ENCODE results near the gene NEK5. TPM values are rescaled to one million over a fixed set of nuclear protein-coding genes. Genes with fewer than 3 reads are reported as not detected.

The NEK5 gene
- total RNA-seq, 2 donors from 2014 or later: 0.29 to 0.42 TPM

- intact Hi-C loops (cut with DNase I): no loop called here
- DNase-seq (ENCODE audit: low spot score): no peak
These were observed 103.2 kb downstream of the NEK5 start for GRCh38 chr13:52025475-52026245.

- no peak for DNase-seq (ENCODE audit: low spot score)
- intact Hi-C loops (cut with DNase I): no loop called here
These were observed 104.4 kb downstream of the NEK5 start, which contains the start of gene UTP14C for GRCh38 chr13:52024481-52024880. UTP14C (plus strand) TSS chr13:52024691; CDS start chr13:52028805, 4,114 bp downstream.

- no peak for DNase-seq (ENCODE audit: low spot score)
- intact Hi-C loops (cut with DNase I): no loop called here
These were observed 106.5 kb downstream of the NEK5 start for GRCh38 chr13:52022356-52022755.

- intact Hi-C loops (cut with DNase I): no loop called here
- no peak for DNase-seq (ENCODE audit: low spot score)
These were observed 108.7 kb downstream of the NEK5 start for GRCh38 chr13:52020191-52020590.

- DNase-seq (ENCODE audit: low spot score): no peak
- intact Hi-C loops (cut with DNase I): loop anchor here in 1 of 2 donors (1.0 to 10.0 kb wide), 2 partner anchors 9 to 109 kb away; partner anchors contain the start of gene NEK5
These were observed 112.6 kb downstream of the NEK5 start for GRCh38 chr13:52016296-52016695.

- DNase-seq (ENCODE audit: low spot score): no peak
- intact Hi-C loops (cut with DNase I): loop anchor here (5.0 to 10.0 kb wide), 2 partner anchors 112 to 115 kb away; partner anchors contain the start of gene NEK5 (in 2 of the 2)
These were observed 116.4 kb downstream of the NEK5 start for GRCh38 chr13:52012512-52012836.

- intact Hi-C loops (cut with DNase I): loop anchor here (5.0 to 10.0 kb wide), 2 partner anchors 113 to 115 kb away; partner anchors contain the start of gene NEK5 (in 2 of the 2)
These were observed 117.0 kb downstream of the NEK5 start, which contains the start of gene ALG11 for GRCh38 chr13:52011632-52012511. ALG11 (plus strand) TSS chr13:52012398; CDS start chr13:52012419, 21 bp downstream.

GRCh38 chr13:52010890-52011631 lies 117.8 kb downstream of the NEK5 start, which contains the start of gene ATP7B:
ATP7B (minus strand) TSS chr13:52011450; CDS start chr13:52011337, 113 bp downstream.
- intact Hi-C loops (cut with DNase I): loop anchor here (5.0 to 10.0 kb wide), 2 partner anchors 114 to 116 kb away; partner anchors contain the start of gene NEK5 (in 2 of the 2)
- no peak for DNase-seq (ENCODE audit: low spot score)

More at GRCh38 chr13:52011632-52012511, 117.0 kb downstream of the NEK5 start, which contains the start of gene ALG11:
- peak; percentile 100 for DNase-seq (ENCODE audit: low spot score)

- intact Hi-C loops (cut with DNase I): loop anchor here (5.0 to 10.0 kb wide), 2 partner anchors 115 to 117 kb away; partner anchors contain the start of gene NEK5 (in 2 of the 2)
- DNase-seq (ENCODE audit: low spot score): no peak
These were observed 118.9 kb downstream of the NEK5 start for GRCh38 chr13:52009946-52010345.

- intact Hi-C loops (cut with DNase I): loop anchor here in 1 of 2 donors (1.0 kb wide), 1 partner anchor 10 kb away; no protein-coding TSS in a partner anchor
These were observed 122.2 kb downstream of the NEK5 start for GRCh38 chr13:52006523-52007245.

GRCh38 chr13:52005841-52006522 lies 122.9 kb downstream of the NEK5 start:
- DNase-seq (ENCODE audit: low spot score): no peak
- intact Hi-C loops (cut with DNase I): no loop called here

More at GRCh38 chr13:52006523-52007245, 122.2 kb downstream of the NEK5 start:
- no peak for DNase-seq (ENCODE audit: low spot score)

- no peak for DNase-seq (ENCODE audit: low spot score)
- intact Hi-C loops (cut with DNase I): no loop called here
These were observed 124.2 kb downstream of the NEK5 start for GRCh38 chr13:52004511-52005170.

GRCh38 chr13:52003541-52003940 lies 125.3 kb downstream of the NEK5 start:
- intact Hi-C loops (cut with DNase I): no loop called here
- DNase-seq (ENCODE audit: low spot score): no peak

GRCh38 chr13:52002361-52002760 lies 126.5 kb downstream of the NEK5 start:
- intact Hi-C loops (cut with DNase I): no loop called here
- no peak for DNase-seq (ENCODE audit: low spot score)

GRCh38 chr13:52001120-52001731 lies 127.6 kb downstream of the NEK5 start:
- DNase-seq (ENCODE audit: low spot score): no peak
- intact Hi-C loops (cut with DNase I): loop anchor here in 1 of 2 donors (1.0 kb wide), 1 partner anchor 35 kb away; no protein-coding TSS in a partner anchor

- intact Hi-C loops (cut with DNase I): no loop called here
- DNase-seq (ENCODE audit: low spot score): no peak
These were observed 129.0 kb downstream of the NEK5 start for GRCh38 chr13:51999921-52000320.
